Spleen (tissue), 7 donors: Measurements from ENCODE around the gene CA5A.

Source experiments
- POLR2A ChIP-seq, 3 donors: fragments of 450-650 bp; IDR thresholded peaks; one replicate each; pipeline ENCODE4 v1.5.1; 2017; ENCODE audit warnings: antibody characterized with exemption in 3 of 3, mild to moderate bottlenecking in 1 of 3
- POLR2AphosphoS5 ChIP-seq, 3 donors: sonication (generic); formaldehyde crosslinking; IDR thresholded peaks; one replicate each; pipeline ENCODE4 v1.5.1; 2017; ENCODE audit warnings: antibody characterized with exemption in 3 of 3
- TF ChIP-seq, protein P1 (sequence below), 11 experiments: fragments of 200-600 bp in 7 of 11; fragments of 450-650 bp in 4 of 11; sonication (generic) in 4 of 11; IDR thresholded peaks in 8 of 11; conservative IDR thresholded peaks in 3 of 11; 1 replicate in 7 of 11; 2 replicates in 4 of 11; pipeline versions ENCODE4 v1.4.0 to v1.8.0; 2016 to 2021; ENCODE audit warnings: antibody characterized with exemption in 11 of 11, inconsistent platforms in 4 of 11, mild to moderate bottlenecking in 1 of 11
- donor health status: DM: no; HTN: no; CAD: no; lungs with moderate emphysema.
- donor health status: DM: no; HTN: no; CAD: no.
- donor health status: DM: no; HTN: no; CAD: no.

DNA sequence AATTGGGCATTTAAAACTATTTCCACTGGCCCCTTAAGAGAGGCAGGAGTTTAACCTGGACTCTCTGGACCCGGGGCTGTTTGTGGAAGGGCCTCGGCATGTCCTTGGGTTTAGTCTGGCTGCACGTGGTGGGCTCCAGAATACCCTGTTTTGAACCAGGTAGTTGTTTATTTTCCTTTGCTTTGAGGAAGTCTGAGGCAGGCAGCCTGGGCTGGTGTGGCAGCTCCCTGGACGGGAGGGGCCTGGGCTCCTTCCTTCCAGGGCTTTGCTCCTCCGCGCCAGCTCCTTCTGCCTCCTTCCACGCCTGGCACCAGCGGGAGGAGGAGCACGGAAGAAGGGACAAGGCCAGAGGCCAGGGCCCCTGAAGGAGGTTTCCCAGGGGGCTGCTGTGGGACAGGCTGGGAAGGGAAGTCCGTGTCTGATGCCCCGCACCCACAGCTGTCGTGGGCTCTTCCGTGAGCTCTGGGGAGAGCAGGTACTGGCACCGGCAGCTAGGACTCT is 30.4 kb upstream of the CA5A start:
- TF ChIP-seq POLR2AphosphoS5 (IDR thresholded peaks at IDR 0.05) (no peak), POLR2A (IDR thresholded peaks at IDR 0.05) (no peak)
- TF ChIP-seq, protein P1, sequence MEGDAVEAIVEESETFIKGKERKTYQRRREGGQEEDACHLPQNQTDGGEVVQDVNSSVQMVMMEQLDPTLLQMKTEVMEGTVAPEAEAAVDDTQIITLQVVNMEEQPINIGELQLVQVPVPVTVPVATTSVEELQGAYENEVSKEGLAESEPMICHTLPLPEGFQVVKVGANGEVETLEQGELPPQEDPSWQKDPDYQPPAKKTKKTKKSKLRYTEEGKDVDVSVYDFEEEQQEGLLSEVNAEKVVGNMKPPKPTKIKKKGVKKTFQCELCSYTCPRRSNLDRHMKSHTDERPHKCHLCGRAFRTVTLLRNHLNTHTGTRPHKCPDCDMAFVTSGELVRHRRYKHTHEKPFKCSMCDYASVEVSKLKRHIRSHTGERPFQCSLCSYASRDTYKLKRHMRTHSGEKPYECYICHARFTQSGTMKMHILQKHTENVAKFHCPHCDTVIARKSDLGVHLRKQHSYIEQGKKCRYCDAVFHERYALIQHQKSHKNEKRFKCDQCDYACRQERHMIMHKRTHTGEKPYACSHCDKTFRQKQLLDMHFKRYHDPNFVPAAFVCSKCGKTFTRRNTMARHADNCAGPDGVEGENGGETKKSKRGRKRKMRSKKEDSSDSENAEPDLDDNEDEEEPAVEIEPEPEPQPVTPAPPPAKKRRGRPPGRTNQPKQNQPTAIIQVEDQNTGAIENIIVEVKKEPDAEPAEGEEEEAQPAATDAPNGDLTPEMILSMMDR (IDR thresholded peaks at IDR 0.05 in 8 of 11, conservative IDR thresholded peaks at IDR 0.05 in 3 of 11): no peak
